NCI-H1417 (cell line): ENCODE results near the gene ADGRG6.

Source experiments
- DNase-seq, 3 experiments: peaks; one replicate each; lab custom pipeline; 2025; lab: John Stamatoyannopoulos, UW

The ADGRG6 gene

GRCh38 chr6:142376115-142376514 is 74.3 kb downstream of the ADGRG6 start:
- peak in 1 of 3 experiments; percentile 31 for DNase-seq

GRCh38 chr6:142376800-142377496 is 75.1 kb downstream of the ADGRG6 start:
- peak in 2 of 3 experiments; percentile 78 to 92 for DNase-seq

GRCh38 chr6:142377497-142377848 is 75.7 kb downstream of the ADGRG6 start:
- DNase-seq: no peak

GRCh38 chr6:142378138-142378875 is 76.5 kb downstream of the ADGRG6 start:
- peak; percentile 40 to 83 (median 78) for DNase-seq

GRCh38 chr6:142380626-142381025 is 78.8 kb downstream of the ADGRG6 start:
- no peak for DNase-seq

- no peak for DNase-seq
Measured at GRCh38 chr6:142381181-142381580, 79.4 kb downstream of the ADGRG6 start.

- DNase-seq: no peak
Measured at GRCh38 chr6:142381845-142382378, 80.1 kb downstream of the ADGRG6 start.

- peak in 1 of 3 experiments; percentile 49 for DNase-seq
Measured at GRCh38 chr6:142384519-142385254, 82.9 kb downstream of the ADGRG6 start.

- DNase-seq: no peak
Measured at GRCh38 chr6:142385352-142385751, 83.5 kb downstream of the ADGRG6 start.

- no peak for DNase-seq
Measured at GRCh38 chr6:142386657-142387056, 84.8 kb downstream of the ADGRG6 start.

- DNase-seq: peak in 2 of 3 experiments; percentile 59 to 69
Measured at GRCh38 chr6:142387997-142388815, 86.4 kb downstream of the ADGRG6 start.

GRCh38 chr6:142395266-142395665 is 93.5 kb downstream of the ADGRG6 start:
- no peak for DNase-seq

- no peak for DNase-seq
Measured at GRCh38 chr6:142395768-142396231, 94.0 kb downstream of the ADGRG6 start.

- no peak for DNase-seq
Measured at GRCh38 chr6:142398353-142398752, 96.5 kb downstream of the ADGRG6 start.

- DNase-seq: no peak
Measured at GRCh38 chr6:142399739-142400138, 97.9 kb downstream of the ADGRG6 start.

- no peak for DNase-seq
Measured at GRCh38 chr6:142400495-142400894, 98.7 kb downstream of the ADGRG6 start.

- no peak for DNase-seq
Measured at GRCh38 chr6:142401838-142402237, 100.0 kb downstream of the ADGRG6 start.

GRCh38 chr6:142404751-142405150 is 102.9 kb downstream of the ADGRG6 start:
- DNase-seq: no peak

GRCh38 chr6:142406131-142406530 is 104.3 kb downstream of the ADGRG6 start:
- no peak for DNase-seq

GRCh38 chr6:142407685-142408273 is 106.0 kb downstream of the ADGRG6 start:
- no peak for DNase-seq

GRCh38 chr6:142408409-142408808 is 106.6 kb downstream of the ADGRG6 start:
- DNase-seq: no peak
